Mucosa of gallbladder (tissue), 1 donor: ENCODE results near the gene KMT2E. TPM values are rescaled to one million over a fixed set of nuclear protein-coding genes. Genes with fewer than 3 reads are reported as not detected.
"Not testable (repeated sequence)": the region's sequence is repeated elsewhere in the genome, so short reads cannot be mapped to it uniquely, and the experiment has no call there.

Experiments
- DNase-seq: peaks from one replicate; pipeline ENCODE4 v3.0.0-alpha.2; 2020; ENCODE audit warnings: low spot score
- total RNA-seq: library from RNA; stranded (reverse); gene quantifications from one replicate; pipeline ENCODE4 v1.2.1, GENCODE V29; 2021
- donor health status: DM: no; HTN: no; CAD: no.

KMT2E gene
- total RNA-seq, 1 donor from 2014 or later: 81.5 TPM

GRCh38 chr7:105027176-105027853 is 13.3 kb downstream of the KMT2E start:
- DNase-seq: no peak

GRCh38 chr7:105028004-105028403 is 14.0 kb downstream of the KMT2E start:
- no peak for DNase-seq

GRCh38 chr7:105028941-105029340 is 14.9 kb downstream of the KMT2E start:
- not testable (repeated sequence) for DNase-seq

- DNase-seq: no peak
These were observed 16.4 kb downstream of the KMT2E start for GRCh38 chr7:105030447-105030846.

- no peak for DNase-seq
These were observed 18.7 kb downstream of the KMT2E start for GRCh38 chr7:105032553-105033214.

GRCh38 chr7:105035349-105035748 is 21.3 kb downstream of the KMT2E start:
- DNase-seq: no peak

- no peak for DNase-seq
These were observed 22.5 kb downstream of the KMT2E start for GRCh38 chr7:105036217-105037168.

GRCh38 chr7:105037319-105037718 is 23.3 kb downstream of the KMT2E start:
- no peak for DNase-seq

- no peak for DNase-seq
These were observed 30.6 kb downstream of the KMT2E start for GRCh38 chr7:105044449-105045070.

GRCh38 chr7:105046414-105046813 is 32.4 kb downstream of the KMT2E start:
- no peak for DNase-seq

GRCh38 chr7:105047932-105048331 is 33.9 kb downstream of the KMT2E start:
- no peak for DNase-seq

- DNase-seq: no peak
These were observed 36.5 kb downstream of the KMT2E start for GRCh38 chr7:105050493-105050892.

GRCh38 chr7:105050899-105051298 is 36.9 kb downstream of the KMT2E start:
- DNase-seq: not testable (repeated sequence)

- no peak for DNase-seq
These were observed 41.1 kb downstream of the KMT2E start for GRCh38 chr7:105055084-105055483.

- no peak for DNase-seq
These were observed 41.6 kb downstream of the KMT2E start for GRCh38 chr7:105055621-105056020.

GRCh38 chr7:105057472-105057871 is 43.5 kb downstream of the KMT2E start:
- DNase-seq: no peak

- no peak for DNase-seq
These were observed 46.4 kb downstream of the KMT2E start for GRCh38 chr7:105060437-105060836.

GRCh38 chr7:105060923-105061322 is 46.9 kb downstream of the KMT2E start:
- no peak for DNase-seq

- no peak for DNase-seq
These were observed 51.1 kb downstream of the KMT2E start for GRCh38 chr7:105065104-105065503.

- no peak for DNase-seq
These were observed 53.7 kb downstream of the KMT2E start for GRCh38 chr7:105067691-105068090.

- DNase-seq: no peak
These were observed 54.9 kb downstream of the KMT2E start for GRCh38 chr7:105068886-105069285.

GRCh38 chr7:105073143-105073542 is 59.1 kb downstream of the KMT2E start:
- no peak for DNase-seq
